IPS DF 4.7 (cell line): Measurements from ENCODE around the gene DHRS9.

ENCODE experiments used
- DNase-seq: peaks from one replicate; pipeline ENCODE4 v3.0.0-alpha.2; 2013; ENCODE audit warnings: low spot score; ENCODE audit errors: extremely low read depth

The DHRS9 gene

GRCh38 chr2:169065864-169066517 lies 3.4 kb upstream of the DHRS9 start:
- DNase-seq, result no peak

- DNase-seq, result no peak
Measured at GRCh38 chr2:169066897-169067296, 2.5 kb upstream of the DHRS9 start.

- no peak for DNase-seq
Measured at GRCh38 chr2:169069833-169070232, 470 bp downstream of the DHRS9 start.

DNA sequence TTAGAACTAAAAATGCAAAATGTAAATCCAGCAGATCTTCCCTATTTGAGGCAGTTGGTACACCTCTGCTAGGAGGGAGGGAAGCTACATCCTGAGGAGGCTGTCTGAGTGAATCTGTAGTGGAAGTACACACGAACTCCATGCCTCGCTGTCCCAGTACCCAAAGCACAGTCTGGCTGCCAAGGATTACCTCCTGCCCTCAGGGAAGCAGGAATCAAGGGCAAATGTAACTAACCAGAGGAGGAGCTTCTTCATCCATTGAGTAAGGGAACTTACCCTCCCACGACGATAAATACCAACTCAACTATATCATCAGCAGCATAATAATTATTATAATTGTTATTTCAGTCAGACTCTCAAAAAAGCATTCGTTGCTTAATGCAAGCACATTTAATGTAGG lies 2.1 kb downstream of the DHRS9 start:
- DNase-seq, result no peak

- no peak for DNase-seq
Measured at GRCh38 chr2:169072163-169072925, 3.0 kb downstream of the DHRS9 start.

DNA sequence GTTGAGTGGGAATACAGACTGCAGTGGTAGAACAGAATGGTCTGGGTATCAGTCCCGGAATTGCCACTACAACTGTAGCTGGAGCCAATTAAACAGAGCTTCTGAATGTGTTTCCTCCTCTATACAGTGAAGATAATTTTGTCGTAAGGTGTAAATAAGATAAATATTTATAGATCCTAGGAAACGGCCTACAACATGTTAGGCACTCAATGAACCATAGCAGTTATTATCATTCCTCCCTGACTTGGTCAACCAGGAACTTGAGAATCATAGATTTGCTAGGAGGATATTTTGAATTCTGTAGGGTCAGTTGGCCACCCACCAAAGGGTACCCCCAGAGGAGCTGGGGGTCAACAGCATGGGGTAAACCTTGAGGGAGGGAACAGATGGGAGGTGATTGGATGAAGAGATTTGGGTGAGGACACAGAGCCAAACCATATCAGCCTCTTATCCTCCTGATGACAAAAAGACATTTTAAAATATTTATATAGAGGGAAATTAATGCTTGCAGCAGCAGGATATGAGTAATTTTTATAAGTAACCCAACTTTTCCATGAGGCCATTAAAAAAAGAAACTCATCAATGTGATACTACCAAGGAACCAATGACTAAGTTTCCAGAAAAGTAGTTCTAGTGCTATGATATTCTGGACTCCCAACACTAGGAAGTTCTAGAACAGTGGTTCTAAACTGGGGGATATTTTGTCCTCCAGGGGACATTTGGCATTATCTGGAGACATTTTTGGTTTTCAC lies 4.0 kb downstream of the DHRS9 start:
- DNase-seq, result no peak

DNA sequence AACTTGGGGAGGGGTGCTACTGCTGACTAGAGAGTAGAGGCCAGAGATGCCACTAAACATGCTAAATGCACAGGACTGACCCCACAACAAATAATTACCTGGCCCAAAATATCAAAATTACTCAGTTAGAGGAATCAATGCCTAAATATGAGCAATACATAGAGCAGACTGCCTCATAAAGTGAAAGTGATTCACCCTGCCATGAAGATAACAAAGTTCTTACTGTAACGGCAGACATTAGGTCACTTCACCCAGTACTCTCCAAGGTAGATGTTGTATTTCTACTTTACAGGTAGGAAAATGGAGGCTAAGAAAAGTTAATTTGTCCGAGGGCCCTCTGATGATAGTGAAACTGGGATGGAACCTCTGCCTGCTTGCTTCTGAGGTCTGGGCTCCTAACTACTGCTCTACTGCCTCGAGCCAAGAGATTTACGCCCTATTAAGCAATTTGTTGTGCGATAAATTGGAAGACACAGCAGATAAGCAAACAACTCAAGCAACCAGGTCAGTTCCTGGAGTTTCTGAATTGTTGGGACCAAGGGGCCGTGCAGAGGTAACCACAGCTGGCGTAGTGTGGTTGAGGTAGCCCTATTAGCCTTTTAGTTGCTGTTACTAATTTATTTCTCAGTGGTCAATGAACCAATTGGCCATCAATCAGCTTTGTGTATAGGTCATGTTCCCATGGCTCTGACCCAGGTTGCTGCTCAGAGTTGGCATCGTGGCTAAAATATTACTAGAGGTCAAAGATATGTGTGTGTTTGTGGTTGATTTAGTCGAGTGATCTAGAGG lies 4.8 kb downstream of the DHRS9 start:
- no peak for DNase-seq

DNA sequence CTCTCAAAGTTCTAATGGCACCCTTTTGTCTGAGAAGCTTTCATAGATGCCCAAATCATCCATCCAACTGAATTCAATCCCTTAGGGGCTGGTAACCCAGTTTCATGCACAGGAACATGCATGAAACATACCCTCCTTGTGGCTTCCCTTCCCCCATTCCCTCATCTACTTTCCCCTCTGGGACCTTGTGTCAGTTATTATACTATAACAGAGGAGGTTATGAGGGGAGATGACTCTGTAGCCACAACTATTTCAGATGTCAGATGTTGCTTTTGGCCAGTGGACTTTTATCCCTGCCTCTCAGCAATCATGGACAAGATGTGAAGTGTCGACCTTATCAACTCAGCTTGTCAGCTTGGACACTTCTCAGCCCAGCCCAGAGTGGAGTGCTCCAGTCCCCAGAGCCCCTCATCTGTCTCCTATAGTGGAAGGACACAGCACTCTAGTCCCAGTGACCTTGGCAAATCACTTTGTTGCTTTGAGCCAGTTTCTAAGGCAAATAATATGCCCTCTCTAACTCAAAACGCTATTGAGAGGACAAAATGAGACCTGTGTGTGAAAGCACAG lies 8.4 kb downstream of the DHRS9 start:
- DNase-seq, result no peak

GRCh38 chr2:169080250-169081069 lies 11.1 kb downstream of the DHRS9 start:
- DNase-seq, result no peak

DNA sequence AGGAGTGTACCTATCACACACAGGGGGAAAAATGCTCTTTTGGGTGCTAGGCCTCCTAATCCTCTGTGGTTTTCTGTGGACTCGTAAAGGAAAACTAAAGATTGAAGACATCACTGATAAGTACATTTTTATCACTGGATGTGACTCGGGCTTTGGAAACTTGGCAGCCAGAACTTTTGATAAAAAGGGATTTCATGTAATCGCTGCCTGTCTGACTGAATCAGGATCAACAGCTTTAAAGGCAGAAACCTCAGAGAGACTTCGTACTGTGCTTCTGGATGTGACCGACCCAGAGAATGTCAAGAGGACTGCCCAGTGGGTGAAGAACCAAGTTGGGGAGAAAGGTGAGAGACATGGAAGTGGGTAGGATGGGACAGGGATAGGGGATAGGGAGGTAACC lies 12.2 kb downstream of the DHRS9 start:
- no peak for DNase-seq

DNA sequence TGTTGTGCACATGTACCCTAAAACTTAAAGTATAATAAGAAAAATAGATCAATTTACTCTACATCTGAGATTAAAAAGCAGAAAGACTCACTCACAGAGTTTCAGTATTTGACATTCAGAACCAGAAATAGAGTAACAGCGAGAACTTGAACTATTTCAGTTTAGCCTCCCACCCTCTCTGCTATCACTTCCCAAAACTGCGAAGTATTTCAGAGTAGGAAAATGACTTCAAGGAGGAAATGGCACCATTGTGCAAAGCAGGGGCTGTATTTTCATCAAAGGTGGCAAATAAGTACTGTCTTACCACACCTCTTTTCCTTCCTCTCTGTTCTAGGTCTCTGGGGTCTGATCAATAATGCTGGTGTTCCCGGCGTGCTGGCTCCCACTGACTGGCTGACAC lies 13.6 kb downstream of the DHRS9 start:
- DNase-seq, result no peak

DNA sequence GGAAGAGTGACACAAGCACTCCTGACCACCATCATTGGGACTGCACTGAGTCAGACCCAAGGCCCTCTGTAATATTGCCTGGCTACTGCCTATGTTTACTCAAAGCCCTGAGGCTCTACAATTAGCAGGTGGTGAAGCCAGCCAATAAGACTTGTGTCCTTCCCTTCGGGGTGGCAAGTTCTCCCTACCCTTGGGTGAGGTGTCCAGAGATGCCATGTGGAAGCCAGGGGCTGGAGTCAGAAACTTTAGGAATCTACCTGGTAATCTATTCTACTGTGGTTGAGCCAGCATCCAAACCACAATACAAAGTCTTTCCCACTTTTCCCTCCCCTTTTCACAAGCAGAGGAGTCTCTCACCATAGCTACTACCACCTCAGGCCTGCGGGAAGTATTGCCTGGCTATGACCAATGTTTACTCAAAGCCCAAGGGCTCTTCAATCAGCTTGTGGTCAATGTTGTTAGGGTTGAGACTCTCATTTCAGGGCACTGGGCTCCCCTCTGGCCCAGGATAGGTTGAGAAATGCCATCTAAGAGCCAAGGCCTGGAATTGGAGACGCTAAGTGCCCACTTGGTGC lies 17.6 kb downstream of the DHRS9 start:
- no peak for DNase-seq

DNA sequence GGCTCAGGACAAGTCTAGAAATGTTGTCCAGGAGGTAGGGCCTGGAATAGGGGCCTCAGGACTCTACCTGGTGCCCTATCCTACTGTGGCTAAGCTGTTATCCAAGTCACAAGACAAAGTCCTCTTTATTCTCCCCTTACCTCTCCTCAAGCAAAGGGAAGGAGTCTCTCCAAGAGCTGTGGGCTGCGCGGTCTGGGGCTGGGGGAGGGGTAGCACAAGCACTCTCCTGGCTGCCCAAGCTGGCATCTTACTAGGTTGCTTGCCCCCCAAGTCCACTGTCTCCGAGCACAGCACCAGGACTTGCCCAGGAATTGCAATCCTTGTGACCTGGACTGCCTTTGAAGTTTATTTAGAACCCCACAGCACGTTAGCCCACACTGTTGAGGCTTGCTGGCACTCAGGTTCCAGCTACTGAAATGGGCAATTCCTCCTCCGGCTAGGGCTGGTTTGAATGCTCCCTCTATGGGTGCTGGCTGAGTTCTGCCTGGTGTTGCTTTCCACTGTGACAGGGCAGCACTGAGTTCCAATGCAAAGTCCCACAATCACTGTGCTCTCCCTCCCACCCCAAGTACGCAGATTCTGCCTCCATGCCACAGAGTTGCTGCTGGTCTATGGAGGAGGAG lies 18.5 kb downstream of the DHRS9 start:
- DNase-seq, result no peak

DNA sequence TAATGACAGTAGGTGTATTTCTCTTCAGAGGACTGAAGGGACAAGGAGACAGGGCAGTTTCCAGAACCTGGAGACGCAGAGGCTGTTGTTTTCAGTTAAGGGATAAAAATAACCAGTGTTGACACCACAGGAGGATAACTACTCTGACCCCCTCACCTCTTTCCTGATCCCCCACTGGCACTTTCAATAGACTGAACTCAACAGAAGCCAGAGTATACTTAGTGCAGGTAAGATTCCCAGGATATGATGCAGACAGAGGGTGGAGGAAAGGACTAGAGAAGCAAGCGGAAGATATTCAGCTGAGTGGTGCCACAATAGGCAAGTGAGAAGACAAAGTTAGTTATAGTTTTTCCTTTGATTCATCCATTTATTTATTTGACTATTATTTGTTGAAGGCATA lies 19.8 kb downstream of the DHRS9 start:
- DNase-seq, result no peak

- DNase-seq, result no peak
Measured at GRCh38 chr2:169090133-169090820, 20.9 kb downstream of the DHRS9 start.

GRCh38 chr2:169091256-169091655 lies 21.9 kb downstream of the DHRS9 start:
- no peak for DNase-seq

DNA sequence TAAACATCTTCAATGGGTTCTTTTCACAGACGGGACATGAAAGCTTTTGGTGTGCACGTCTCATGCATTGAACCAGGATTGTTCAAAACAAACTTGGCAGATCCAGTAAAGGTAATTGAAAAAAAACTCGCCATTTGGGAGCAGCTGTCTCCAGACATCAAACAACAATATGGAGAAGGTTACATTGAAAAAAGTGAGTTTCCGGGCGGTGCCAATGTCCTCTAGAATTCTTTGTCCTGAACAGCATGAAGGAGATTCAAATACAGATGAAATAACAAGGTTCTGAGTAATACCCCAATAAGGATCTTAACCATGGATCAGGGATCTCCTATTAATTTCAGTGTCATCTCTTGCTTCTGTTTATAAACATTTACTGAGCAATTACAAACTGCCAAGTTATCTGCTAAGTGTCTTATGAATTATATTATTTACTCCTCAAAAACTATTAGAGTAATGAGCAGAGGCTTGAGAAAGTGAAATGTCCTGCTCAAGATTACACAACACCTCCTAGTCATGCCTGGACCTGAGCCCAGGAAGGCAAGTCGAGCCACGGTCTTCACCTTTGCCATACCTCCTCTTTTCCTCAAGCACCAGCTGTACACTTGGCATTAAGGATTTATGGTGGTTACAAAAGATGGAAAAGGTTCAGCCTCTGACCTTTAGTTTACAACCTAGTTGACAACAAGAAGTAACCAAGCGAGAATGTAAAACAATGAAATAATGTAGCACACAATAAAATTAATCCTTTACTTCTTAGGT lies 22.6 kb downstream of the DHRS9 start:
- DNase-seq, result no peak

DNA sequence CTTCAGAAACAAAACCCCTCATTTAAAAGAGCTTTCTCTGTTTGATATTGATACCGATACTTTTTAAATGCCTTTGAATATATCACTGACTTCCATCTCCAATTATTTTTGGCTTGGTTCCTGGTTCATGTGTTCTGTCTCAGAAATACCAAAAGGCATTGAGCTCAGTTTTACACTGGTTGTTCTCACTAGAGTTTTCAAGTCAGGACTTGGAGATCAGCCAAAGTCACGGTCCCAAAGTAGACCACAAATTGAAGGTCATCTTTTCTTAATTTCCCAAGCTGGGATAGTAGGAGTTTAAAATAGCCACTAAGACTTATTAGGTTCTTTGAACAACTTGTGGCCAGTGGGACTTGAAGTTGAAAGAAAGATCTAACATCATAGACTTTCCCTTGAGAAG lies 24.2 kb downstream of the DHRS9 start:
- DNase-seq, result no peak
